Glutamatergic neuron (in vitro differentiated cells): ENCODE data around the gene ZNF792. TPM values are rescaled to one million over a fixed set of nuclear protein-coding genes. Genes with fewer than 3 reads are reported as not detected.

Source experiments
- DNase-seq: peaks from one replicate; pipeline ENCODE4 v3.0.0; 2022
- H3K27ac Mint-ChIP-seq: one replicate; pipeline ENCODE4 v1.8.0; 2020; ENCODE audit warnings: mild to moderate bottlenecking, mixed read lengths, inconsistent platforms; ENCODE audit not compliant: unreplicated experiment
- H3K27me3 Mint-ChIP-seq: one replicate; pipeline ENCODE4 v1.8.0; 2020; ENCODE audit warnings: mild to moderate bottlenecking, moderate library complexity, mixed read lengths, inconsistent platforms; ENCODE audit not compliant: unreplicated experiment
- H3K36me3 Mint-ChIP-seq: one replicate; pipeline ENCODE4 v1.8.0; 2020; ENCODE audit warnings: mild to moderate bottlenecking, mixed read lengths, inconsistent platforms; ENCODE audit not compliant: unreplicated experiment
- H3K4me1 Mint-ChIP-seq: one replicate; pipeline ENCODE4 v1.8.0; 2020; ENCODE audit warnings: mild to moderate bottlenecking, low read depth, mixed read lengths, inconsistent platforms; ENCODE audit not compliant: unreplicated experiment
- H3K4me3 Mint-ChIP-seq: one replicate; pipeline ENCODE4 v1.8.0; 2020; ENCODE audit warnings: mild to moderate bottlenecking, mixed read lengths, inconsistent platforms; ENCODE audit not compliant: unreplicated experiment
- H3K9me3 Mint-ChIP-seq: one replicate; pipeline ENCODE4 v1.8.0; 2020; ENCODE audit warnings: mild to moderate bottlenecking, moderate library complexity, mixed read lengths, inconsistent platforms; ENCODE audit not compliant: unreplicated experiment
- CTCF ChIP-seq: fragments of 200-600 bp; sonication (generic); IDR thresholded peaks from one replicate; pipeline ENCODE4 v1.5.0; 2021; ENCODE audit not compliant: partially characterized antibody, unreplicated experiment
- total RNA-seq: library from RNA; stranded (reverse); fragmentation: NEBNext Ultra II Directional; extraction: Animal tissue kit (Norgen Biotek cat#: 25700); gene quantifications from one replicate; pipeline ENCODE4 v1.2.1, GENCODE V29; 2021; ENCODE audit not compliant: unreplicated experiment

Gene ZNF792
- total RNA-seq, 1 donor from 2014 or later: 6.4 TPM

GRCh38 chr19:34961775-34962686 lies 2.0 kb downstream of the ZNF792 start:
- H3K4me3 Mint-ChIP-seq: peak overlapping the region; percentile 23
- peaks cover 2% of the 10 kb centered on the region for H3K4me1 Mint-ChIP-seq
- H3K27ac Mint-ChIP-seq: peak overlapping the region; percentile 34
- peaks cover 20% of the 10 kb centered on the region for H3K9me3 Mint-ChIP-seq
- no peak for TF ChIP-seq CTCF
- peaks cover 7% of the 10 kb centered on the region for H3K27me3 Mint-ChIP-seq
- peaks cover 38% of the 10 kb centered on the region for H3K36me3 Mint-ChIP-seq
- DNase-seq: no peak

- no peak for TF ChIP-seq CTCF
- H3K4me1 Mint-ChIP-seq: peaks cover 2% of the 10 kb centered on the region
- peaks cover 38% of the 10 kb centered on the region for H3K36me3 Mint-ChIP-seq
- H3K9me3 Mint-ChIP-seq: peaks cover 22% of the 10 kb centered on the region
- peaks cover 6% of the 10 kb centered on the region for H3K27me3 Mint-ChIP-seq
- DNase-seq: no peak
- no peak overlapping the region for H3K4me3 Mint-ChIP-seq
- no peak overlapping the region for H3K27ac Mint-ChIP-seq
Measured at GRCh38 chr19:34960940-34961679, 2.9 kb downstream of the ZNF792 start.

GRCh38 chr19:34960103-34960805 lies 3.8 kb downstream of the ZNF792 start:
- Mint-ChIP-seq H3K27ac (no peak overlapping the region), H3K27me3 (peaks cover 6% of the 10 kb centered on the region), H3K9me3 (peaks cover 20% of the 10 kb centered on the region), H3K4me3 (peak overlapping the region; percentile 1), H3K4me1 (peaks cover 2% of the 10 kb centered on the region), H3K36me3 (peaks cover 38% of the 10 kb centered on the region)
- no peak for TF ChIP-seq CTCF
- no peak for DNase-seq

- H3K4me1 Mint-ChIP-seq: peaks cover 2% of the 10 kb centered on the region
- no peak for TF ChIP-seq CTCF
- H3K9me3 Mint-ChIP-seq: peaks cover 20% of the 10 kb centered on the region
- no peak for DNase-seq
- H3K4me3 Mint-ChIP-seq: no peak overlapping the region
- no peak overlapping the region for H3K27ac Mint-ChIP-seq
- H3K36me3 Mint-ChIP-seq: peaks cover 43% of the 10 kb centered on the region
- peaks cover 6% of the 10 kb centered on the region for H3K27me3 Mint-ChIP-seq
Measured at GRCh38 chr19:34959021-34959420, 5.0 kb downstream of the ZNF792 start.
